ENCODE measurements around the gene RNF207.

DNA sequence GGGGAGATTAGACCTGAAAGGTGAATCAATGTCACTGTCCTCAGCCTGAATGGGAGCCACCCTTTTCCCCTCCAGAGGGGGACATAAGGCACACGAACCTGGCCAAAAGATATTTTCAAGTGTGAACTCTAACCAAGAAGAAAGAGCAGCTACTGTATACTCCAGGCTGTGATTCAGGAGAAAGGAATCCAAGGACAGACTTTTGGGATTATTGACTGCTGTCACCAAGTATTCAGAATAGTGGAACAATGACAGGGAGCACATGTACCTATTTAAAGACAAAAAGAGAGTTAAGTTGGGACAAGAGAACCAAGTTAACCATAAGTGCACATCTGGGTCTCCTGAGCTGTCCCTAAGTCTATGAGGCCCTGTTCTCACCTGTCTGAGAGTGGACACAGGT is 27.5 kb downstream of the RNF207 start:
- TF ChIP-seq, protein P1, sequence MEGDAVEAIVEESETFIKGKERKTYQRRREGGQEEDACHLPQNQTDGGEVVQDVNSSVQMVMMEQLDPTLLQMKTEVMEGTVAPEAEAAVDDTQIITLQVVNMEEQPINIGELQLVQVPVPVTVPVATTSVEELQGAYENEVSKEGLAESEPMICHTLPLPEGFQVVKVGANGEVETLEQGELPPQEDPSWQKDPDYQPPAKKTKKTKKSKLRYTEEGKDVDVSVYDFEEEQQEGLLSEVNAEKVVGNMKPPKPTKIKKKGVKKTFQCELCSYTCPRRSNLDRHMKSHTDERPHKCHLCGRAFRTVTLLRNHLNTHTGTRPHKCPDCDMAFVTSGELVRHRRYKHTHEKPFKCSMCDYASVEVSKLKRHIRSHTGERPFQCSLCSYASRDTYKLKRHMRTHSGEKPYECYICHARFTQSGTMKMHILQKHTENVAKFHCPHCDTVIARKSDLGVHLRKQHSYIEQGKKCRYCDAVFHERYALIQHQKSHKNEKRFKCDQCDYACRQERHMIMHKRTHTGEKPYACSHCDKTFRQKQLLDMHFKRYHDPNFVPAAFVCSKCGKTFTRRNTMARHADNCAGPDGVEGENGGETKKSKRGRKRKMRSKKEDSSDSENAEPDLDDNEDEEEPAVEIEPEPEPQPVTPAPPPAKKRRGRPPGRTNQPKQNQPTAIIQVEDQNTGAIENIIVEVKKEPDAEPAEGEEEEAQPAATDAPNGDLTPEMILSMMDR (IDR thresholded peaks at IDR 0.05) = no peak
- TF ChIP-seq POLR2A (IDR thresholded peaks at IDR 0.05) = no peak
